Endothelial cell of umbilical vein (primary cell): ENCODE results near the gene ANGPTL2. TPM values are rescaled to one million over a fixed set of nuclear protein-coding genes. Genes with fewer than 3 reads are reported as not detected.

Source experiments
- BruUV-seq: library from RNA; stranded (reverse); fragments of 400-500 nt; replicated peaks from 2 replicates; lab custom pipeline; 2021; lab: Mats Ljungman, UMichigan
- CTCF ChIA-PET: fragments of 300-600, 350-600 bp; sonication (Branson Sonifier 250); formaldehyde crosslinking; loops from one replicate; lab custom pipeline; 2021; ENCODE audit warnings: antibody characterized with exemption, inconsistent platforms; lab: Charles Lee
- POLR2A ChIA-PET: fragments of 300-600, 350-600 bp; sonication (Branson Sonifier 250); formaldehyde crosslinking; loops from one replicate; lab custom pipeline; 2021; ENCODE audit warnings: antibody characterized with exemption, inconsistent platforms; lab: Charles Lee
- DNase-seq: peaks from one replicate; pipeline ENCODE4 v3.0.0-alpha.2; 2011; ENCODE audit warnings: low read depth, low spot score
- FAIRE-seq: peaks from 2 replicates; lab custom pipeline; 2011; peaks lifted over from hg19 to GRCh38; lab: Jason Lieb, UNC
- H2AFZ ChIP-seq: 2 replicates; pipeline ENCODE4 v1.6.0; 2012; ENCODE audit warnings: low read depth, low read length, control low read depth, inconsistent platforms
- H3K27ac ChIP-seq: 2 replicates; pipeline ENCODE4 v1.5.1; 2011; ENCODE audit warnings: low read depth, mild to moderate bottlenecking, control low read depth, low read length, moderate library complexity; ENCODE audit not compliant: insufficient read depth
- H3K27me3 ChIP-seq, 2 experiments: 2 replicates each; pipeline versions ENCODE4 v1.6.0 to v1.6.1; 2011; ENCODE audit warnings: low read length in 2 of 2, mixed read lengths in 1 of 2; ENCODE audit not compliant: control insufficient read depth in 2 of 2, insufficient read depth in 2 of 2
- H3K36me3 ChIP-seq, 2 experiments: 2 replicates in 1 of 2; 3 replicates in 1 of 2; pipeline ENCODE4 v1.5.1; 2011; ENCODE audit warnings: low read length in 2 of 2, mild to moderate bottlenecking in 1 of 2, moderate library complexity in 1 of 2; ENCODE audit not compliant: control insufficient read depth in 2 of 2, insufficient read depth in 2 of 2; ENCODE audit errors: extremely low read depth in 1 of 2
- H3K4me1 ChIP-seq: 3 replicates; pipeline ENCODE4 v1.5.1; 2011; ENCODE audit warnings: mild to moderate bottlenecking, low read length; ENCODE audit not compliant: control insufficient read depth, insufficient read depth; ENCODE audit errors: extremely low read depth
- H3K4me2 ChIP-seq: 2 replicates; pipeline ENCODE4 v1.6.1; 2011; ENCODE audit warnings: low read length, control low read depth, mixed read lengths; ENCODE audit not compliant: insufficient read depth
- H3K4me3 ChIP-seq, 3 experiments: fragments of 200-600 bp in 1 of 3; sonication (generic), shearing (Covaris generic) in 1 of 3; replicated peaks in 1 of 3; 2 replicates each; pipeline ENCODE4 v1.5.1; 2011 to 2016; ENCODE audit warnings: control low read depth in 3 of 3, low read length in 3 of 3, mild to moderate bottlenecking in 2 of 3, inconsistent platforms in 1 of 3, low read depth in 1 of 3, moderate library complexity in 1 of 3; ENCODE audit not compliant: insufficient read depth in 1 of 3
- H3K79me2 ChIP-seq: 2 replicates; pipeline ENCODE4 v1.6.0; 2012; ENCODE audit warnings: low read length, inconsistent platforms; ENCODE audit not compliant: control insufficient read depth, insufficient read depth
- H3K9ac ChIP-seq: replicated peaks from 2 replicates; pipeline ENCODE3; 2011; ENCODE audit warnings: low read length, control low read depth; ENCODE audit not compliant: insufficient read depth; ENCODE audit errors: extremely low read depth
- H3K9me1 ChIP-seq: replicated peaks from 3 replicates; pipeline ENCODE4 v1.6.0; 2011; ENCODE audit warnings: mild to moderate bottlenecking, low read length; ENCODE audit not compliant: control insufficient read depth, insufficient read depth; ENCODE audit errors: extremely low read depth
- H3K9me3 ChIP-seq: replicated peaks from 2 replicates; pipeline ENCODE4 v1.5.1; 2012; ENCODE audit warnings: low read length, inconsistent platforms; ENCODE audit not compliant: control insufficient read depth, insufficient read depth
- H4K20me1 ChIP-seq: replicated peaks from 2 replicates; pipeline ENCODE3; 2011; ENCODE audit warnings: mild to moderate bottlenecking, low read length; ENCODE audit not compliant: control insufficient read depth, insufficient read depth; ENCODE audit errors: extremely low read depth
- EZH2 ChIP-seq: IDR thresholded peaks from 2 replicates; pipeline ENCODE4 v1.6.1; 2012; ENCODE audit warnings: borderline replicate concordance, low read depth, mild to moderate bottlenecking, moderate library complexity, low read length, inconsistent platforms; ENCODE audit not compliant: severe bottlenecking
- FOS ChIP-seq: IDR thresholded peaks from 2 replicates; pipeline ENCODE4 v1.6.1; 2011; ENCODE audit warnings: mild to moderate bottlenecking, low read length, moderate library complexity, borderline replicate concordance; ENCODE audit not compliant: insufficient read depth
- GATA2 ChIP-seq: IDR thresholded peaks from 2 replicates; pipeline ENCODE4 v1.7.0; 2011; ENCODE audit warnings: low read depth, mild to moderate bottlenecking, moderate library complexity, mixed read lengths, low read length; ENCODE audit not compliant: insufficient read length, insufficient read depth
- POLR2A ChIP-seq: IDR thresholded peaks from 2 replicates; pipeline ENCODE4 v1.6.1; 2012; ENCODE audit warnings: low read depth, mild to moderate bottlenecking, control low read depth, low read length
- POLR2AphosphoS5 ChIP-seq: IDR thresholded peaks from 2 replicates; pipeline ENCODE4 v1.6.1; 2012; ENCODE audit warnings: low read depth, mild to moderate bottlenecking, control low read depth, low read length, moderate library complexity; ENCODE audit not compliant: insufficient read depth
- dilution Hi-C: fragments of 300-500 bp; cut with MboI; formaldehyde crosslinking; loops from one replicate; pipeline ENCODE4 v1.15.0; 2019; ENCODE audit warnings: low sequenced_read_pairs; ENCODE audit not compliant: extremely low pct_ligation_motif_present
- intact Hi-C: fragments of 100-400 bp; cut with micrococcal nuclease; formaldehyde crosslinking; loops from one replicate; pipeline ENCODE4 v1.10.0; 2022
- polyA plus RNA-seq, 4 experiments: library from polyadenylated mRNA; depleted of rRNA in 3 of 4; stranded (reverse) in 3 of 4; unstranded in 1 of 4; fragments of >200 nt; gene quantifications; 2 replicates each; pipeline versions ENCODE4 v1.2.1 to v1.2.3, GENCODE V29; 2011 to 2012; ENCODE audit warnings: missing spikeins in 1 of 4
- total RNA-seq: library from RNA; stranded (reverse); gene quantifications from 2 replicates; pipeline ENCODE4 v1.2.3, GENCODE V29; 2021
- TF ChIP-seq, protein P1 (sequence below): IDR thresholded peaks from 2 replicates; pipeline ENCODE4 v1.6.1; 2011; ENCODE audit not compliant: insufficient read depth, insufficient read length

Gene ANGPTL2
- total and polyA plus RNA-seq, 2 donors (not counting 3 experiments of a cell fraction or from before 2014, with no cell fraction given), result 15.1 to 24.5 TPM

- TF ChIP-seq POLR2A, result no peak
- Histone ChIP-seq H3K79me2 (no peaks in the 10 kb centered on the region), H3K4me3 (no peak overlapping the region), H3K36me3 (no peaks in the 10 kb centered on the region), H3K27ac (no peak overlapping the region), H3K4me1 (peaks cover 2% of the 10 kb centered on the region), H4K20me1 (no peaks in the 10 kb centered on the region), H3K27me3 (no peaks in the 10 kb centered on the region), H3K9me3 (no peaks in the 10 kb centered on the region), H3K9ac (no peak overlapping the region), H3K4me2 (no peak overlapping the region), H3K9me1 (no peaks in the 10 kb centered on the region), H2AFZ (no peak overlapping the region)
- BruUV-seq, result no TSS peak
- intact Hi-C loops (no loop called here), dilution Hi-C loops (no loop called here)
- DNase-seq (no peak), FAIRE-seq (no peak)
- POLR2A ChIA-PET, result no interaction called here
- CTCF ChIA-PET, result no interaction called here
Observed at GRCh38 chr9:127168756-127169574, 46.5 kb upstream of the ANGPTL2 start.

- dilution Hi-C loops (no loop called here), intact Hi-C loops (no loop called here)
- Histone ChIP-seq H3K36me3 (no peaks in the 10 kb centered on the region), H3K4me2 (no peak overlapping the region), H2AFZ (no peak overlapping the region), H3K79me2 (no peaks in the 10 kb centered on the region), H3K27ac (no peak overlapping the region), H3K9me3 (no peaks in the 10 kb centered on the region), H4K20me1 (no peaks in the 10 kb centered on the region), H3K4me1 (peaks cover 14% of the 10 kb centered on the region), H3K9ac (no peak overlapping the region), H3K4me3 (no peak overlapping the region), H3K27me3 (no peaks in the 10 kb centered on the region), H3K9me1 (no peaks in the 10 kb centered on the region)
- DNase-seq (no peak), FAIRE-seq (no peak)
- ChIA-PET POLR2A (no interaction called here), CTCF (no interaction called here)
- BruUV-seq, result no TSS peak
- no peak for TF ChIP-seq POLR2AphosphoS5
- TF ChIP-seq, protein P1, sequence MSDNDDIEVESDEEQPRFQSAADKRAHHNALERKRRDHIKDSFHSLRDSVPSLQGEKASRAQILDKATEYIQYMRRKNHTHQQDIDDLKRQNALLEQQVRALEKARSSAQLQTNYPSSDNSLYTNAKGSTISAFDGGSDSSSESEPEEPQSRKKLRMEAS, result no peak
- TF ChIP-seq POLR2A, result no peak
- TF ChIP-seq FOS, result no peak
- no peak for TF ChIP-seq GATA2
- TF ChIP-seq EZH2, result no peak
Observed at GRCh38 chr9:127167560-127168326, 45.3 kb upstream of the ANGPTL2 start.
